HepG2 (cell line): Measurements from ENCODE around the gene LDB2.

Experiments used
- BRF2 ChIP-seq: sonication (generic); formaldehyde crosslinking; IDR thresholded peaks from 2 replicates; pipeline ENCODE4 v1.8.1; 2022; ENCODE audit warnings: mild to moderate bottlenecking, missing genetic modification reagents
- CBFB ChIP-seq: sonication (generic); formaldehyde crosslinking; IDR thresholded peaks from 2 replicates; pipeline ENCODE4 v1.4.0; 2020; ENCODE audit warnings: missing genetic modification reagents
- CTCF ChIP-seq: sonication (generic); formaldehyde crosslinking; IDR thresholded peaks from 2 replicates; pipeline ENCODE4 v1.5.0; 2020; ENCODE audit warnings: mild to moderate bottlenecking, missing genetic modification reagents, moderate library complexity

- no peak for TF ChIP-seq CTCF (CRISPR knock-in tag)
- no peak for TF ChIP-seq CBFB (CRISPR knock-in tag)
- no peak for TF ChIP-seq BRF2
Measured at GRCh38 chr4:16569790-16570189, 328.7 kb downstream of the LDB2 start.
